Hematopoietic multipotent progenitor cell treated with erythropoietin and hydrocortisone succinate and interleukin-3 and kit ligand, for 8 days (in vitro differentiated cells): ENCODE measurements around the gene YIPF3.
"Not testable (repeated sequence)": the region's sequence is repeated elsewhere in the genome, so short reads cannot be mapped to it uniquely, and the experiment has no call there.

Experiments used
- DNase-seq: peaks from one replicate; pipeline ENCODE4 v3.0.0-alpha.2; 2015

YIPF3 gene

GRCh38 chr6:43516697-43517504 lies at the start of gene YIPF3, which contains the start of gene POLR1C:
Gene YIPF3 (minus strand): TSS chr6:43516926. CDS start chr6:43516807, 119 bp downstream.
Gene POLR1C (plus strand): TSS chr6:43517089. CDS start chr6:43517110, 21 bp downstream.
- DNase-seq: peak; percentile 98

GRCh38 chr6:43559328-43559727 lies 42.6 kb upstream of the YIPF3 start:
- DNase-seq: no peak

GRCh38 chr6:43557620-43558019 lies 40.9 kb upstream of the YIPF3 start:
- not testable (repeated sequence) for DNase-seq

- DNase-seq: no peak
These were observed 30.5 kb upstream of the YIPF3 start for GRCh38 chr6:43547222-43547621.

GRCh38 chr6:43544461-43544860 lies 27.7 kb upstream of the YIPF3 start:
- no peak for DNase-seq

GRCh38 chr6:43541774-43542471 lies 25.2 kb upstream of the YIPF3 start:
- DNase-seq: no peak

GRCh38 chr6:43540507-43540906 lies 23.8 kb upstream of the YIPF3 start:
- no peak for DNase-seq

GRCh38 chr6:43539409-43539808 lies 22.7 kb upstream of the YIPF3 start:
- not testable (repeated sequence) for DNase-seq

- DNase-seq: not testable (repeated sequence)
These were observed 22.3 kb upstream of the YIPF3 start for GRCh38 chr6:43538986-43539385.

GRCh38 chr6:43532201-43532600 lies 15.5 kb upstream of the YIPF3 start:
- no peak for DNase-seq

GRCh38 chr6:43524483-43524961 lies 7.8 kb upstream of the YIPF3 start:
- peak; percentile 20 for DNase-seq

GRCh38 chr6:43523284-43523683 lies 6.6 kb upstream of the YIPF3 start:
- DNase-seq: no peak

GRCh38 chr6:43522547-43523261 lies 6.0 kb upstream of the YIPF3 start:
- DNase-seq: no peak

- DNase-seq: no peak
These were observed 5.1 kb upstream of the YIPF3 start for GRCh38 chr6:43521836-43522235.

GRCh38 chr6:43520097-43520496 lies 3.4 kb upstream of the YIPF3 start:
- no peak for DNase-seq

GRCh38 chr6:43517505-43518357 lies 1.0 kb upstream of the YIPF3 start:
- DNase-seq: peak; percentile 37

- no peak for DNase-seq
These were observed 394 bp downstream of the YIPF3 start for GRCh38 chr6:43516367-43516696.

GRCh38 chr6:43515808-43516207 lies 918 bp downstream of the YIPF3 start:
- DNase-seq: no peak

GRCh38 chr6:43511824-43512415 lies 4.8 kb downstream of the YIPF3 start:
- DNase-seq: no peak

- DNase-seq: no peak
These were observed 5.9 kb downstream of the YIPF3 start for GRCh38 chr6:43510827-43511163.

- peak; percentile 69 for DNase-seq
These were observed 6.5 kb downstream of the YIPF3 start, which contains the start of gene LRRC73 for GRCh38 chr6:43509984-43510826. Gene LRRC73 (minus strand): TSS chr6:43510346. CDS start chr6:43509785, 561 bp downstream.
